ENCODE data around the gene RCOR1.

DNA sequence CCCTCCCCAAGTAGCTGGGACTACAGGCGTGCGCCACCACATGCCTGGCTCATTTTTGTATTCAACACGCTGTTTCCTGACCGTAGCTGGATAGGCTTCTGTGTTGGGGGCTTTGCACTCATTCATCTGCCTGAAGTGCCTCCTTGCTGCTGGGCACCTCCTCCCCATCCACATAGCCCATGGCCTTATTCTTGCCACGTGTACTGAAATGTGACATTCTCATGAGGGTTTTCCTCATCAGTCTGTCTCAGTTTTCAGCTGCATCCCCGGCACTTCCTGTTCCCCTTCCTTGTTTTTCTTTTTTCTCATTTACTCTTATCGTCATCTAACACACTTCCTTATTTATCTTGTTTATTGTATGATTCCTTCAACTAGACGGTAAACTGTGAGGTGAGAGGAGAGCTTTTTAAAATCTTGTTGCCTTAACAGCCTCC, 36.6 kb downstream of the RCOR1 start:
- no peak for TF ChIP-seq POLR2A (IDR thresholded peaks at IDR 0.05; ENCODE audit: low read length)
- no peak for TF ChIP-seq GATA1 (IDR thresholded peaks at IDR 0.05; ENCODE audit: low read depth, low read length)

All from erythroblast (primary cell).